Inferior parietal cortex (tissue), 1 donor: Measurements from ENCODE around the gene CERS6.
"Not testable (repeated sequence)": the region's sequence is repeated elsewhere in the genome, so short reads cannot be mapped to it uniquely, and the experiment has no call there.

Source experiments
- DNase-seq: peaks from one replicate; pipeline ENCODE4 v3.0.0-alpha.2; 2016; ENCODE audit errors: extremely low spot score

The CERS6 gene

DNA sequence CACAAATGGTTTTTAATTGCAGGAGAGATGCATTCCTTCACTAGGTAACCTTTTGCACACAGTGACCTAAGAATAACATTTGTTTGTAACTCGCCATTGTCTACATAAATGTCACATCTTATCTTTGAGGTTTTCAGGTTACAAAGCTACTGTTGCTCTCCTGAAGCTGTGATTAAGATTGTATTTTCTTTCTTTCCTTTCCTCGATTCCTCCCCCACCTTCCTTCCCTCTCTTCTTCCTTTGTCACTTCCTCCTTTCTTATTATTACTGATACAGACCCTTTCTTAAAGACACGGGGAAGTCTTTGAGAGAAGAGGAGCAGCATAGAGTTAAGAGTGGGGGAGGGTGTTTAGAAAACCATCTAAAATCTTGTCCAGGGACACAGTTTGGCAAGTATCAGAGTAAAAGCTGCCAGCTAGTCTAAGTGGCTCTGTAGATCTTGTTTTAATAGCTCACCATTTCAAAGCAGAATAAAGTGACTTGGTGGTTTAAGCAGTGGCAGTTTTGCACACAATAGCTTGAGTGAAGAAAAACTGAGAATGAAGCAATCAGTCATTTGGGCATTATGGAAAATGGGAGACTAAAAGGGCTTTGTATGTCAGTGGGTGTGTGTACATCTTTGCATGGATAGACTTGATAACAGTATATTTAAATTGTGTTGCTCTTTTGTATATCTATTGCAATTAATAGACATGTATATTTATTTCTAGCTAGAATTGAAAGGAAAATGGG, 10.9 kb downstream of the CERS6 start:
- DNase-seq = peak; percentile 29

- no peak for DNase-seq
Observed at GRCh38 chr2:168467729-168468128, 11.7 kb downstream of the CERS6 start.

GRCh38 chr2:168468354-168468753, 12.3 kb downstream of the CERS6 start:
- no peak for DNase-seq

- DNase-seq = no peak
Observed at GRCh38 chr2:168469281-168469988, 13.4 kb downstream of the CERS6 start.

DNA sequence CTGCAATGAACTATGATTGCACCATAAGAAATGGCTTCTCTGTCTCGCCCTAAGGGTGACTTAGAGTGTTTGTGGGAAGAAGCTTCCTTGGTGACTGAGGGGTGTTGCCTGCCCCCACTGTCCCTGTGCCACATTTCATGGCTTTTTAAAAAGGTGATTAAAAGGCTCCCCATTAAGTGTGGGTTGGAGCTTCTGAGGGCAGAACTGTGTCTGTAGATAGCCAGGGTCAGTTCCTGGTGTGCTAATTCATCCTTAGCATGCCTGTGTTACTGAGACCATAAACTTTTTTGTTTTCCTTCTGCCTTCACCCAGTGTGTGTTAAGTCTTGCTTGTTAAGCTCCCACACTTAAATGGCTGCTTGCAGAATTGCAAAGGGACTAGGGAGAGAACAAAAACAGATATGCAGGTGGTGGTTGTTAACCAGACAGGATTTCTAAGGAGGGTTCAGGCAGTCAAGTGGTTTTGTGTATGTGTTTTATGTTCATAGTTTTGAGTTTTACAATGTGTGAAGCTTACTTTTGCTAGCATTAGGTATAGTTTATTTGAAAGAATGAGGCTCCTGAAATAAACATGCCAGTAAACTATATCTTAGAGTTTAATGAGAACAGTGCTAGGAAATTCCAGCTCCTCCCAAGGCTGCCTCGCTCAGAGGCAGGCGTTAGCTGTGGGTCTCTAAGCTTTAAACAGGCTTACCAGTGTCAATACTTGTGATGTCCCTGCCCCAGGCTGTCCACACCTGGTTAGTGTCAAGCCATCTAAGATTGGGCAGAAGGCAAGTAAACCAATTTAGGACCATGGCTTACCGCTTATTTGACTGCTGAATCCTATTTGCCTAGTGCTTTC, 14.5 kb downstream of the CERS6 start:
- no peak for DNase-seq

- no peak for DNase-seq
Observed at GRCh38 chr2:168471163-168471475, 15.0 kb downstream of the CERS6 start.

DNA sequence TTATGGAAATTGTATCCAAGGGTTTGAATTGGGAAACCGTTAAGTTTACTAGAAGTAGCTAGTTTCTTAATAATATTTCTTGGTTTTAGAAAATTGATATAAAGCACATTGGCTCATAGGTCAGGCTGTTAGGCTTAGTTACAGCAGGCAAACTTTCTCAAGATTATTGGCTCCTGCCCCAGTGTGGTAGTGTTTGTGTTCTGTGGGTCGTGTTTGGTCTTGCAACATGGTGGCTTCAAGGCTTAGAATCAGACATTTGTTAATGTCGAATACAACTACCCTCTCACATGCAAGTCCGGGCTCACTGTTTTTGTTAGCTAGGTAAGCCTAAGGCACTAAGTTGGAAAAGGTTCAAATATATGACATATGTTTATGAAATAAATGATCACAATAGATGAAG, 19.6 kb downstream of the CERS6 start:
- DNase-seq = no peak

DNA sequence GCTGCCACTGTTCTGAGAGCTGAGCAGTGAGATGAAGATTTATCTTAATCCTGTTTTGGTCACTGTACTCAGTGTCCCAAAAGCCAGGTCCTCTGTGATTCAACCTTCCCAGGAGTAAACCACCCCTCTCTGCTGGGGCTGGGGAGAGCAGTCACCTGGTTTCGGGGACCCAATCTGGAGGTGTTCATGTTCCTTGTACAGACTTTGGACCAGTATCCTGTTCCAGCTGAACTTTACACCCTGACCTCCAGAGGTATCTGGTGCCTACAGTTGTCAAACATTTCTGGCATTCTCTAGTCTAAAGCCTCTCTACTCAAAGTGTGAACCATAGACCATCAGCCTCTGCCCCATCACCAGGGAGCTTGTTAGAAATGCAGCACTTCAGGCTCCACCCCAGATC, 22.1 kb downstream of the CERS6 start:
- DNase-seq = no peak

GRCh38 chr2:168480356-168480755, 24.3 kb downstream of the CERS6 start:
- no peak for DNase-seq

- no peak for DNase-seq
Observed at GRCh38 chr2:168480825-168481585, 24.9 kb downstream of the CERS6 start.

DNA sequence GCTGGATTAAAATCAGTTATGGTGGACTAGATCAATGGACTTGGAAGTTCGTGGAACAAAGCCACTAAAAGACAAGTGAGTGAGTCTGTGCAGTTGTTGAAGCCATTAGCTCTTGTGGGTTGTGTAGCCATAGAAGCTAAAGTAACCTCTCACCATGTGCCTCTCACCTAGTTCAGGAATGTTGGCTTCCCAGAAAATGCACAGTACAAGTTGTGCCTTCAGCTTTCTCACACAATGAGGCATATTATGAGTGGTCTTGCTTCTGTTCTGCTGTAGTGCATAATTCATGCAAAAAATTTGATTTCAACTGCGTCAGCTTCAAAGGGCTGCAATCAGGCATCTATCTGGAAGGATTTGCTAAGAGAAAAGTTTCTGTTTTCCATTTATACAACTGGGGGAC, 26.2 kb downstream of the CERS6 start:
- DNase-seq = peak; percentile 11

DNA sequence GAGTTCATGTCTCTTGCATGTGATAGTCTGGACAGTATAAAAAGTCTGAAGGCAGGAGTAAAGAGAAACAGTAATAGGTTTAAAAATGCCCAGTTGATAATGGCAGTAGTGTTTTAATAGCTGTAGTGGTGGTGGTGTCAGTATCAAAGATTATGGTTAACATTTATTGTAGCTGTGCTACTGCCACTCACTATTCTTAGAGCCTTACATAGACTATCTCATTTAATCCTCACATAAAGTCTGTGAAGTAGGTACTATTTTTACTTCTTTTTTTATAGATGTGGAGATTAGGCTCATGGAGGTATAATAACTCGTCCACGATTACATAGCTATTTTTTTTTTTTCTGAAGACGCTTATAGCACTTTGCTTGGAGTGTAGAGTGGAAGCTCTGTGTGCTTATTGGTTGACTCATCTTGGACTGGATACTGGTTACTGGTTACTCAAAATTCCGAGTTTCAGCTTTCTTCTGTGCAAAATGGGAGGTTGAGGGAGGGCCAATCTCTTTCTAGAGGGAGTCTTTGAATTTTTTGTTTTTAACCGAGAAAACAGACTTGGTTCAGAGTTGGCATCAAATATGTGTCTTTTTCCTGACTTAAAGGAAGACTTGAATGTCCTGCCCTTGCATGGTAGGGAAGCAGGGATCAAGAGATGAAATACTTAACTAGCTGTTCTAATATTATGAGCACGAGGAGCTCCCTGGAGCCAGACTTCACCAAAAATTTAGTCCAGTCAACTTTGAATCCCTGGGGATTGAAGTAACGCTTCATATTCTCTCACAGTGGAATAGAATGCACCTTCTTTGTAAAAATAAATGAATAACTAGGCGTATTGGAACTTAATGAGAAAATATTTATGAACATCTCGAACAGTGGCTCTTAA, 27.1 kb downstream of the CERS6 start:
- no peak for DNase-seq

GRCh38 chr2:168486477-168486876, 30.4 kb downstream of the CERS6 start:
- DNase-seq = no peak

DNA sequence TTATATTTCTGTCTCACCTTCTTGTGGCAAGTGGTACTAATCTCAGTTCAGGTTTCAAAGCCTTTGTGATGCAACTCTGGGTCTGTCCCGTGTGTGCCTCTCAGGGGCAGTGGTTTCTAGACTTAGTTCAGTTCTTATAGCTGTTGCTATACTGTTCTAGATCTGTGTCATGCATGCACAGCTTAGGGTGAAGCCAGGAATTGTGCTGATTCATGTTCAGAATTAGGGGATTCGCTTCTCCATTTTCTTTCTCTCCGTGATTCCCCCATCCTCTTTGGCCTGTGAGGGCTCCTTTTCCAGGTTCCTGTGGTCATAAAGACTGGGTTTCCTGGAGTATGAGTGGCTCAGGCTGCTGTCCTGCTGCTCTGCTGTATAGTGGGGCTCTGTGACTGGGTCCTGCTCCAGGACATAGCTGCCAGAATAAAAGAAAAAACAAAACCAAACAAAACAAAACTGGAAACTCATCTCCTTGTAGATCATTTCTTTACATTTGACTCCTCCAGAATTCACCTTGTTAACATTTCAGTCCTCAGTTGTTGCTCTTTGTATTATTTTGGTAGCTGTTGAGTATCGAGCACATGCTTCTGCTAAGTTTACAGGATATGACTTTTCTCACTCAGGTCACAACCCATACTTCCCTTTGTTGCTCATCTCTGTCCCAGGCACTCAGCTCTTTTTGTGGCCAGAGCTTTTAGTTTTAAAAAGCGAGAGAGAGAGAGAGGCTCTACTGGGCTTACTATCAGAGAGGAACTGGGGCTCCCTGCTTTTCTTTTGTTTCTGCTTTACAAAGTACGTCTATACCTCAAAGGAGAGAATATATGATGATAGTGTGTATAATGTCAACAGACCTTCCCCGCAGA, 34.2 kb downstream of the CERS6 start:
- no peak for DNase-seq

DNA sequence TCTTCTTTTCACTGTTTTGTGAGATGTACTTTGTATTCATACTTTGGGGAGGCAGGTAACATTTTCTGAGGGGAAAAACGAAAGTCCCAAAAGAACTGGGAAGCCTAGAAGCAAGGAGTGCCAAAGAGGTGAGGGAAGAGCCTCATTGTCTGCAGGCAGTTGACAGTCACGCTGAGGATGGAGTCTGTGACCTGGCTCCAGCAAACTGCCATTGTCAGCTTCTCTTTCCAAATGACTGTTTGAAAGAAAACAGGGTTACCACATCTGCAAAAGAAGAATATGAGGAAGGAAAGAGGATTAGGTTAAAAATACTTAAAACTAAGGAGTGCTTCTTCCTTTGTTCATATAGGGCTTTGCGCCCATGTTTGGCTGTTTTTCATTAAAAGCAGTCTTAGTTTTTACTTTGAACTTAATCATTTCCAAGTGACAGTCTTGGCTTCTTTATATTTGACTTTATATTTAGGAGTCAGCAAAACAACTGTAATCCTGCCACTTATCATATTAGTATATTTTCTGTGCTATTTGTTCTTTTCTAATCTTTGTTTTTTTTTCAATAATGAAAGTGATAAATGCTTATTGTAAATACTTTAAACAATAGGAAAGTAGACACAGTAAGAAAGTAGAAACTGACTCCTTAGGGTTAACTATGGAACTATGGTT, 35.0 kb downstream of the CERS6 start:
- DNase-seq = no peak

DNA sequence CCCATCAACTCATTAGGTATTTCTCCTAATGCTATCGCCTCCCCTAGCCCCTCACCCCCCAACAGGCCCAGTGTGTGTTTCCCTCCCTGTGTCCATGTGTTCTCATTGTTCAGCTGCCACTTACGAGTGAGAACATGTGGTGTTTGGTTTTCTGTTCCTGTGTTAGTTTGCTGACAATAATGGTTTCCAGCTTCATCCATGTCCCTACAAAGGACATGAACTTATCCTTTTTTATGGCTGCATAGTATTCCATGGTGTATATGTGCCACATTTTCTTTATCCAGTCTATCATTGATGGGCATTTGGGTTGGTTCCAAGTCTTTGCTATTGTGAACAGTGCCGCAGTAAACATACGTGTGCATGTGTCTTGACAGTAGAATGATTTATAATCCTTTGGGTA, 35.7 kb downstream of the CERS6 start:
- DNase-seq = not testable (repeated sequence)

DNA sequence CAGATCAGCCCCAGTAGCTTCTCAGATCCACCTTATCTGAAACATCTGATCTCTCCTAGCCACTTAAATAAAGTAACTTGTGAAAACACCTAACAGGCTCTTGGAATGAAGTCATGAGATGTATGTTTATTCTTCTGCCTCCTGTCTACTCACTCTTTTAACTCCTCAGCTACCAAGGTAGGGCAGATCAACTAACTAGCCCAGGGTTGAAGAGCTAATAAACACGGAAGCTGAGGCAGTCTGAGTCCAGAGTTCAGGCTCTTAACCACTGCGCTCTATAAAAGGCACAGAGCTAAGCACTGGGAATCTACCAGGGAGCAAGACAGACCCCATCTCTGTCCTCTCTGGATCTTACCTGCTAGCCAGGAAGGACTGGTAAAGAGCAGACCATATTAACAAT, 37.1 kb downstream of the CERS6 start:
- DNase-seq = not testable (repeated sequence)

DNA sequence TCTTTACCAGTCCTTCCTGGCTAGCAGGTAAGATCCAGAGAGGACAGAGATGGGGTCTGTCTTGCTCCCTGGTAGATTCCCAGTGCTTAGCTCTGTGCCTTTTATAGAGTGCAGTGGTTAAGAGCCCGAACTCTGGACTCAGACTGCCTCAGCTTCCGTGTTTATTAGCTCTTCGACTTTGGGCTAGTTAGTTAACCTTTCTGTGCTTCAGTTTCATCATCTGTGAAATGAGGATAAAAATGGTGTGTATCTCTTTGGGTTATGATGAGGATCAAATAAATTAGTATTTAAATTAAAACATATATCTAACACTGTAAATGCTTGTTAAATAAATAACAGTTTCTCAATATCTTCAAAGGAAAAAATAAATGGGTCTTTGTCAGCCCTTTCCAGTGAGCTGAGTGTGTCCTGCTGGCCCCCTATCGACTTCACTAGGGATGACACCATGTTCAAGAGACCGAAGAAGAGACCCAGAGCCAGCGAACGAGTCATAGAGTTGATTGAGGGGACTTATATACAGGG, 38.2 kb downstream of the CERS6 start:
- DNase-seq = no peak

GRCh38 chr2:168495524-168495923, 39.5 kb downstream of the CERS6 start:
- DNase-seq = no peak
